Measurements from ENCODE around the gene GOLGA6D.
"Not testable (repeated sequence)": the region's sequence is repeated elsewhere in the genome, so short reads cannot be mapped to it uniquely, and the experiment has no call there.

Gene GOLGA6D

DNA sequence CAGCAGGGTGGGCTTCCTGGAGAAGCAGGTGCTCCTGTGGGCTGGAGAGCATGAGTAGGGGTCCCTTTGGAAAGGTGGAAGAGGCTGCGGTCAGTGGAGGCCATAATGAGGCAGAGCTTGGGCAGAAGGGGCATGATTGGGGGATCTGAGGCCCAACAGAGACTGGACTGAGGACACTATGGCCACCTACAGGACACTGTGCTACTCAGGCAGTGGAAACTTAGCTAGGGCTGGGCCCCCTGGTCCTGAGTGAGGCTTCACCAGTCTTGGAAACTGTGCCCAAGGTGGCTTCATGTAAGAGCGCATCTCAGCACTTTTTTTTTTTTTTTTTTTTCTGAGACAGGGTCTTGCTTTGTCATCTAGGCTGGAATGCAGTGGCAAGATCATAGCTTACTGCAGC lies 46.9 kb downstream of the GOLGA6D start:
- no peaks in the 10 kb centered on the region for H3K27me3 ChIP-seq (replicated peaks; ENCODE audit: control insufficient read depth, insufficient read depth, low read length)
- TF ChIP-seq, protein P1, sequence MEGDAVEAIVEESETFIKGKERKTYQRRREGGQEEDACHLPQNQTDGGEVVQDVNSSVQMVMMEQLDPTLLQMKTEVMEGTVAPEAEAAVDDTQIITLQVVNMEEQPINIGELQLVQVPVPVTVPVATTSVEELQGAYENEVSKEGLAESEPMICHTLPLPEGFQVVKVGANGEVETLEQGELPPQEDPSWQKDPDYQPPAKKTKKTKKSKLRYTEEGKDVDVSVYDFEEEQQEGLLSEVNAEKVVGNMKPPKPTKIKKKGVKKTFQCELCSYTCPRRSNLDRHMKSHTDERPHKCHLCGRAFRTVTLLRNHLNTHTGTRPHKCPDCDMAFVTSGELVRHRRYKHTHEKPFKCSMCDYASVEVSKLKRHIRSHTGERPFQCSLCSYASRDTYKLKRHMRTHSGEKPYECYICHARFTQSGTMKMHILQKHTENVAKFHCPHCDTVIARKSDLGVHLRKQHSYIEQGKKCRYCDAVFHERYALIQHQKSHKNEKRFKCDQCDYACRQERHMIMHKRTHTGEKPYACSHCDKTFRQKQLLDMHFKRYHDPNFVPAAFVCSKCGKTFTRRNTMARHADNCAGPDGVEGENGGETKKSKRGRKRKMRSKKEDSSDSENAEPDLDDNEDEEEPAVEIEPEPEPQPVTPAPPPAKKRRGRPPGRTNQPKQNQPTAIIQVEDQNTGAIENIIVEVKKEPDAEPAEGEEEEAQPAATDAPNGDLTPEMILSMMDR (IDR thresholded peaks at IDR 0.05; ENCODE audit: insufficient read depth, low read length, poor library complexity, severe bottlenecking) = no peak
- H3K36me3 ChIP-seq (ENCODE audit: control insufficient read depth, insufficient read depth, low read length) = no peaks in the 10 kb centered on the region
- DNase-seq (ENCODE audit: extremely low read depth, insufficient read length) = no peak
- H3K4me3 ChIP-seq (replicated peaks; ENCODE audit: low read depth, low read length) = no peak overlapping the region

DNA sequence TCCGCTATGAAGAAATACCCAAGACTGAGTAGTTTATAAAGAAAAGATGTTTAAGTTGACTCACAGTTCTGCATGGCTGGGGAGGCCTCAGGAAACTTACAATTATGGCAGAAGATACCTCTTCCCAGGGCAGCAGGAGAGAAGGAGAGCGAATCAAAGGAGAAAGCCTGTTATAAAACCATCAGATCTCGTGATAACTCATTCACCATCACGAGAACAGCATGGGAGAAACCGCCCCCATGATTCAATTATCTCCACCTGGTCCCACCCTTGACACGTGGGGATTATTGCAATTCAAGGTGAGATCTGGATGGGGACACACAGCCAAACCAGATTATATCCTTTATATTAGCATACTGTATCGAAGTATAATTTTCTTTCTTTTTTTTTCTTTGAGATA lies 49.5 kb downstream of the GOLGA6D start:
- H3K4me3 ChIP-seq (replicated peaks; ENCODE audit: low read depth, low read length); DNase-seq (ENCODE audit: extremely low read depth, insufficient read length); H3K36me3 ChIP-seq (ENCODE audit: control insufficient read depth, insufficient read depth, low read length); H3K27me3 ChIP-seq (replicated peaks; ENCODE audit: control insufficient read depth, insufficient read depth, low read length): not testable (repeated sequence)

DNA sequence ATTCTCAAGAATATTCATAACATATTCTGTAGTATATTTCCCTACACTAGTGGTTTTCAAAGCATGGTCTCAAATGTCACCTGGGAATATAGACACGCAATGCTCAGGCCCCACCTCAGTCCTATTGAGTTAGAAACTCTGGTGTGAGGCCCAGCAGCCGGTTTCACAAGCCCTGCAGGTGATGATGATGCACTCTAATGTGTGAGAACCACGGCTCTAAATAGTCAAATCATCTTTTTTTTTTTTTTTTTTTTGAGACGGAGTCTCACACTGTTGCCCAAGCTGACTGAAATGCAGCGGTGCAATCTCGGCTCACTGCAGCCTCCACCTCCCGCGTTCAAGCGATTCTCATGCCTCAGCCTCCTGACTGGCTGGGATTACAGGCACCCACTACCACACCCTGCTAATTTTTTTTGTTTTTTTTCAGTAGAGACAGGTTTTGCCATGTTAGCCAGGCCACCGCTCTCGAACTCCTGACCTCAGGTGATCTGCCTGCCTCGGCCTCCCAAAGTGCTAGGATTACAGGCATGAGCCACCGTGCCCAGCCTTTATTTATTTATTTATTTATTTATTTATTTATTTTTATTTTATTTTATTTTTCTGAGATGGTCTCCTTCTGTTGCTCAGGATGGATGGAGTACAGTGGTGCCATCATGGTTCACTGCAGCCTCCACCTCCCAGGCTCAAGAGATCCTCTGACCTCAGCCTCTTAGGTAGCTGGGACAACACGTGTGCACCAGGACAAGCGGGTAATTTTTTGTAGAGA lies 51.2 kb downstream of the GOLGA6D start:
- not testable (repeated sequence) for H3K27me3 ChIP-seq (replicated peaks; ENCODE audit: control insufficient read depth, insufficient read depth, low read length); H3K4me3 ChIP-seq (replicated peaks; ENCODE audit: low read depth, low read length); H3K36me3 ChIP-seq (ENCODE audit: control insufficient read depth, insufficient read depth, low read length)
- DNase-seq (ENCODE audit: extremely low read depth, insufficient read length) = peak; percentile 26

DNA sequence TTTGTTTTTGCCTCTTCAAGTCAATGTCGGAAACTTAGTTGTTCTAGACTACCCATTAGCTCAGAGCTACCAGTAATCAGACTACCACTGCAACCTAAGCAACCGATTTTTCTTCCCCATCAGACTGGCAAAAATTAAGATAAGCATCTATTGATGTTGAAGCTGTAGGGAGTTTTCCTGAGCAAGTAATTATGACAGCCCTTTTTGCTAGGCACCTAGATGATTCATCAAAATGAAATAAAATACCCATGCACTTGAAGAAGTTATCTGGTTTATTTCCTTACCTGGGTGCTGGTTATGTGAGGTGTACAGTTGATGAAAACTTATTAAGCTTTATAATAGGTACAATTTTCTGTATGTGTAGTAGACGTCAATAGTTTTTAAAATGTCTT lies 52.7 kb downstream of the GOLGA6D start:
- H3K4me3 ChIP-seq (replicated peaks; ENCODE audit: low read depth, low read length) = peak overlapping the region; percentile 89
- H3K36me3 ChIP-seq (ENCODE audit: control insufficient read depth, insufficient read depth, low read length) = peaks cover 12% of the 10 kb centered on the region
- TF ChIP-seq, protein P1 (IDR thresholded peaks at IDR 0.05; ENCODE audit: insufficient read depth, low read length, poor library complexity, severe bottlenecking) = no peak
- no peaks in the 10 kb centered on the region for H3K27me3 ChIP-seq (replicated peaks; ENCODE audit: control insufficient read depth, insufficient read depth, low read length)
- no peak for DNase-seq (ENCODE audit: extremely low read depth, insufficient read length)

DNA sequence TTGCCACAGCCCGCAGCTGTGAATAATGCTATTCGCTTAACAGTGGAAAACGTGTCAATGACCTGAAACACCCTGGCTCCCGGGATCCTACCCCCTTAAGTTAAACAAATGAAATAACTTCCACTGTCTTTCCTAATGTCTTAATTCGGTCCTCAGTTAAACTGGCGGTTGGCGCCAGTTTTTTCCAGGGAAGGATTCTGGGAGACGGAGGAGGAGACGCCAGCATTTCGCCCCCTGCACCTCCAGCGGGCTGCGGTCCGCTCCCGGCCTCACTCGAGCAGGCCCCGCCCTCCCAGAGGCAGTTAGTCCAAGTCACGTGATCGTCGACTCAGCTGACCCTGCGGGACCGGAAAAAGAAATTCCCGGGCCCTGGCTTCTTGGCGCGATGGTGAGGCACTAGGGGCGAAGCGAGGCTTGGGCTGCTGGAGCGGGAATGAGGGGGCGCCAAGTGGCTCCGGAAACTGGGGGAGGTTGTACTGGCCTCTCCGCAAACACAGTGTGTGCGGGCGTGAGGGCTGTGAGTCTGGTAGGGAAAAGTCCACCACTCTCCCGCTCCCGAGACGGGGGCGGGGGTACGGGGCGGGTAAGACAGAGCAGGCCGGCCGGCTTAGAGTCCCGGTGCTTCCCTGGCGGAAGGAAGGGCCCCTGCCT lies 53.2 kb downstream of the GOLGA6D start, which contains the start of gene COMMD4:
Gene COMMD4 (plus strand): TSS at position 359 of the 651 bp plus-strand sequence. CDS start 27 bp downstream, at position 386.
- TF ChIP-seq, protein P1 (IDR thresholded peaks at IDR 0.05; ENCODE audit: insufficient read depth, low read length, poor library complexity, severe bottlenecking) = no peak
- Histone ChIP-seq H3K4me3 (replicated peaks; ENCODE audit: low read depth, low read length) (peak within 1 kb of the TSS; percentile 89), H3K27me3 (replicated peaks; ENCODE audit: control insufficient read depth, insufficient read depth, low read length) (no peaks in the 10 kb centered on the region), H3K36me3 (ENCODE audit: control insufficient read depth, insufficient read depth, low read length) (peaks cover 12% of the 10 kb centered on the region)
- peak; percentile 68 for DNase-seq (ENCODE audit: extremely low read depth, insufficient read length)

DNA sequence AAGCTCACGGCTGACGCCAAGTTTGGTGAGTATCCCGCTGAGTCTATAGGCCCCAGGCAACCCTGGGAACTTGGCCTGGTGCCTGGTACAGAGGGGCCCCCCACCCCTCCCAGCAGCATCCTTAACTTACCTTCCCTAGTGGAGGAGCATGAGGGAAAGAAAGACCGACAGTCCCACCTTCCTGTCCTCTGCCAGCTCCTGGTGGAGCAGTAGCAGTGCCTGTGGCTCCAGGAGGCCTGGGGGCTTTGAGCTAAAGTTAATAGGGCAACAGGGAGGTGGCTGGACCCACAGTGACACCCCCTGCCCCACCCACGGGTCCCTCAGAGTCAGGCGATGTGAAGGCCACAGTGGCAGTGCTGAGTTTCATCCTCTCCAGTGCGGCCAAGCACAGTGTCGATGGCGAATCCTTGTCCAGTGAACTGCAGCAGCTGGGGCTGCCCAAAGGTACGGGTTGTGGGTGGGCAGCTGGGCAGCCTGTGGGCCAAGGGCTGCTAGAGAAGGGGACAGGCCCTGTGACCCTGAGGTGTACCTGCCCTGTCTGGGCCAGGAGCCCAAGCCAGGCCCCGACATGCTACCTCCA lies 56.1 kb downstream of the GOLGA6D start:
- Histone ChIP-seq H3K4me3 (replicated peaks; ENCODE audit: low read depth, low read length) (no peak overlapping the region), H3K36me3 (ENCODE audit: control insufficient read depth, insufficient read depth, low read length) (peaks cover 12% of the 10 kb centered on the region), H3K27me3 (replicated peaks; ENCODE audit: control insufficient read depth, insufficient read depth, low read length) (no peaks in the 10 kb centered on the region)
- no peak for DNase-seq (ENCODE audit: extremely low read depth, insufficient read length)
- TF ChIP-seq, protein P1 (IDR thresholded peaks at IDR 0.05; ENCODE audit: insufficient read depth, low read length, poor library complexity, severe bottlenecking) = no peak
